ENCODE data around the gene ADCY1.

ADCY1 gene

GRCh38 chr7:45568536-45569289 is 5.5 kb upstream of the ADCY1 start:
- no peaks in the 10 kb centered on the region for H3K36me3 Mint-ChIP-seq (ENCODE audit: low read depth)
- no peak for DNase-seq
- peaks cover 6% of the 10 kb centered on the region for H3K9me3 Mint-ChIP-seq
- no peak overlapping the region for H3K27ac Mint-ChIP-seq
- peaks cover 37% of the 10 kb centered on the region for H3K27me3 Mint-ChIP-seq (ENCODE audit: low read depth, poor library complexity)
- no peak overlapping the region for H3K4me3 Mint-ChIP-seq
- no peak for TF ChIP-seq CTCF (IDR thresholded peaks at IDR 0.05)
- peaks cover 9% of the 10 kb centered on the region for H3K4me1 Mint-ChIP-seq

GRCh38 chr7:45569290-45569685 is 4.9 kb upstream of the ADCY1 start:
- no peak overlapping the region for H3K4me3 Mint-ChIP-seq
- no peak for DNase-seq
- peaks cover 6% of the 10 kb centered on the region for H3K9me3 Mint-ChIP-seq
- no peak for TF ChIP-seq CTCF (IDR thresholded peaks at IDR 0.05)
- H3K4me1 Mint-ChIP-seq, result peaks cover 6% of the 10 kb centered on the region
- peaks cover 37% of the 10 kb centered on the region for H3K27me3 Mint-ChIP-seq (ENCODE audit: low read depth, poor library complexity)
- H3K27ac Mint-ChIP-seq, result no peak overlapping the region
- no peaks in the 10 kb centered on the region for H3K36me3 Mint-ChIP-seq (ENCODE audit: low read depth)

GRCh38 chr7:45570797-45571196 is 3.4 kb upstream of the ADCY1 start:
- H3K36me3 Mint-ChIP-seq (ENCODE audit: low read depth), result no peaks in the 10 kb centered on the region
- H3K4me3 Mint-ChIP-seq, result no peak overlapping the region
- H3K27me3 Mint-ChIP-seq (ENCODE audit: low read depth, poor library complexity), result peaks cover 41% of the 10 kb centered on the region
- H3K4me1 Mint-ChIP-seq, result peaks cover 8% of the 10 kb centered on the region
- no peak for TF ChIP-seq CTCF (IDR thresholded peaks at IDR 0.05)
- no peak for DNase-seq
- H3K27ac Mint-ChIP-seq, result no peak overlapping the region
- H3K9me3 Mint-ChIP-seq, result peaks cover 6% of the 10 kb centered on the region

GRCh38 chr7:45573204-45573603 is 964 bp upstream of the ADCY1 start:
- no peak for DNase-seq
- TF ChIP-seq CTCF (IDR thresholded peaks at IDR 0.05), result no peak
- H3K27me3 Mint-ChIP-seq (ENCODE audit: low read depth, poor library complexity), result peaks cover 58% of the 10 kb centered on the region
- H3K9me3 Mint-ChIP-seq, result peaks cover 6% of the 10 kb centered on the region
- H3K4me3 Mint-ChIP-seq, result peak overlapping the region; percentile 80
- H3K36me3 Mint-ChIP-seq (ENCODE audit: low read depth), result no peaks in the 10 kb centered on the region
- H3K27ac Mint-ChIP-seq, result no peak overlapping the region
- H3K4me1 Mint-ChIP-seq, result peaks cover 13% of the 10 kb centered on the region

- Mint-ChIP-seq H3K4me3 (no peak overlapping the region), H3K4me1 (peaks cover 24% of the 10 kb centered on the region), H3K27me3 (ENCODE audit: low read depth, poor library complexity) (peaks cover 58% of the 10 kb centered on the region), H3K36me3 (ENCODE audit: low read depth) (no peaks in the 10 kb centered on the region), H3K9me3 (peaks cover 6% of the 10 kb centered on the region), H3K27ac (no peak overlapping the region)
- DNase-seq, result no peak
- TF ChIP-seq CTCF (IDR thresholded peaks at IDR 0.05), result no peak
Measured at GRCh38 chr7:45574416-45574668, 174 bp downstream of the ADCY1 start.
